ENCODE data around the gene KCNH4.

Gene KCNH4

DNA sequence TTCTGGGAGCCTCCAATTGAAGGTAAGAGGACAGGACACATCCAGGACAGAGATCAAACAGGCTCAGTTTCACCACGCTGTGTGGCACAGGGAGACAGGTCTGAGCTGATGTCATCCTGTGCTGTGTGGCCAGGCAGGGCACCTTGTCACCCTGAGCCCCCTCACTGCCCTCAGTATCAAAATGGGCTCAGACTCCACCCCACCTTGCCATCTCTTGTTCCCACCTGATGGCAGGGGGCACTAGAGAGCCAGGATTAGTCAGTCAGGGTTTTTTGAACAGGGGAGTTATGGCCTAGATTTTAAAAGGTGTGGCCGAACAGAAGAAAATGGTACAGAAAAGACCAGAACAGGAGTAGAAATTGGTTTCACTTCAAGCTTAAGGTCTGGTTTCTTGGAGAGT, 62.4 kb downstream of the KCNH4 start:
- peak in 1 of 3 donors; percentile 30 for DNase-seq (ENCODE audit: low read depth in 2 of 3, low spot score in 1 of 3)

- no peak for DNase-seq (ENCODE audit: low read depth in 2 of 3, low spot score in 1 of 3)
Observed at GRCh38 chr17:42118126-42118510, 62.8 kb downstream of the KCNH4 start.

DNA sequence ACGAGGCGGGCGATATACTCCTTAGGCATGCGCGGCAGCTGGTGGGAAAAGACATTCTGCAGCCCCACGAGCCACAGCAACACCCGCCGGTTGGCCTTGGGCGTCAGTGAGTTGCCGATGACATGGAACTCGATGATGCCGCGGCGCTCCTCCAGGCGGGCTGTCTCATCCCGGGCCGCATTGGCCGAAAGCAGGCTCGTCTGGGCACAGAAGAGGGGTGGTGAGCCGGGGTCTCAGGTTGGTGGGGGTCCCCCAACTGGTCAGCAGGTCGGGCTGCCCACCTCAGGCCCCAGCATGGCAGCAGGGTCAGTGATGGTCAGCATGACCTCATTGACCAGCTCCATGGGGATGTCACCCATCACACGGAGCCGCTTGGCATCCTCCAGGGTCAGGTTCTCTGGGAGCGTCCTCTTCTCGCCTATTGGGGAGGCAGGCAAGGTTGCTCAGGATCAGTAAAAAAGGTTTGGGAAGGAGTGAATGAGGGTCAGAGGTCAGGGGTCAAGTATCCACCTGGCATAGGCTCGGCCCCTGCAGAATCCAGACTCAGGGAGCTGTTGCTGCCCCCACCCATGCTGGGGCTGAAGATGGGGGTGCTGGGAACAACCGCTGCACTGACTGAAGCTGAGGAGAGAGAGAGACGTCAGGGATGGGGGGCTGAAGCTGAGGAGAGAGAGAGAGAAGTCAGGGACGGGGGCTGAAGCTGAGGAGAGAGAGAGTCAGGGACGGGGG, 63.4 kb downstream of the KCNH4 start:
- no peak for DNase-seq (ENCODE audit: low read depth in 2 of 3, low spot score in 1 of 3)

DNA sequence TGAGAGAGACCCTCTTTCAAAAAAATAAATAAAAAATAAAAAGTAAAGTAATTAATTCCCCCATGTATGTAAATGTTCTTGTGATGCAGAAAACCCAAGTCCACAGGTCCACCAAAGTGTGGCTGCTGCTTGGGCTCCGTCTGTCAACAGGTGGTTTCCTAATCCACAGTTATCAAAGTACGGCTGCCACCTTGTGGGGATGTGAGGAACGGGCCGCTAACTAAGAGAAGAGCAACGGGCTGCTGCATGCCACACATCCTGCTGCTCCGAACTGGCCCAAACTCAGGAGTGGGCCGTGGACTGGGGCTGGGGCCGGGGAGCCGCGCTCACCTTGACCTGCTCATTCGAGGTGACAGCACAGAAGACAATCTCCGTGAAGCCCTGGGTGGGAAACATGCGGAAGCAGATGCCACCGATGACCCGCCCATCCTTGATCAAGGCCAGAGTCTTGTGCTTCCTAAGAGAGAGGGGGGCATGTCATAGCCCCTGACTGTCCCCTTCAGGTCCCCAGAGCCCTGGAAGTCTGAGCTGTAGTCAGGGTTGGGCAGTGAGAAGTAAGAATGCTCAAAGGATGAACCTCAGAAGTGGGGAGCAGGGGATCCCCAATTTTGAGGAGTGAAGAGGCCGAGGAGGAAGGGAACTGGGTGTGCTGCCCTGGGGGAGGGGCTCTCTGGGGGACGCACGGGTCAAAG, 64.1 kb downstream of the KCNH4 start:
- DNase-seq (ENCODE audit: low read depth in 2 of 3, low spot score in 1 of 3): peak; percentile 65 to 81 (median 68)

DNA sequence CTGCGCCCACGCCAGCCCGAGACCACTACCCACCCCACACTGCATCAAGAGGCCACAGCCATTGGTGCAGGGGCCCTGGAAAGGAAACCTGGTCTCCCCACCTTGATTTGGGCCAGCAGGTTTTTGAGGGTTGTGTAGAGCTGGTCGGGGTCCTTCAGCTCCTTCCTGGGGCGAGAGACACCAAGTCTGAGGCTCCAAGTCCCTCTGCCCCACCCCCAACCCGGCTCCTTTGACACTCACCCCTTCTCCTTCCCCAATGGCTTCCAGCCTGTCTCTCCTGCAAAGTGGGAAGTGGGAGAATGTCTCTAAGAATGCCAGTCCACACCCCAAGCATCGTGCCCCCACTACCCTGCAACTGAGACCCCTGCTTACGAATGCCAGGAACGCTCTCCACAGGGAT, 66.8 kb downstream of the KCNH4 start:
- no peak for DNase-seq (ENCODE audit: low read depth in 2 of 3, low spot score in 1 of 3)

GRCh38 chr17:42113293-42114069, 67.5 kb downstream of the KCNH4 start:
- no peak for DNase-seq (ENCODE audit: low read depth in 2 of 3, low spot score in 1 of 3)

DNA sequence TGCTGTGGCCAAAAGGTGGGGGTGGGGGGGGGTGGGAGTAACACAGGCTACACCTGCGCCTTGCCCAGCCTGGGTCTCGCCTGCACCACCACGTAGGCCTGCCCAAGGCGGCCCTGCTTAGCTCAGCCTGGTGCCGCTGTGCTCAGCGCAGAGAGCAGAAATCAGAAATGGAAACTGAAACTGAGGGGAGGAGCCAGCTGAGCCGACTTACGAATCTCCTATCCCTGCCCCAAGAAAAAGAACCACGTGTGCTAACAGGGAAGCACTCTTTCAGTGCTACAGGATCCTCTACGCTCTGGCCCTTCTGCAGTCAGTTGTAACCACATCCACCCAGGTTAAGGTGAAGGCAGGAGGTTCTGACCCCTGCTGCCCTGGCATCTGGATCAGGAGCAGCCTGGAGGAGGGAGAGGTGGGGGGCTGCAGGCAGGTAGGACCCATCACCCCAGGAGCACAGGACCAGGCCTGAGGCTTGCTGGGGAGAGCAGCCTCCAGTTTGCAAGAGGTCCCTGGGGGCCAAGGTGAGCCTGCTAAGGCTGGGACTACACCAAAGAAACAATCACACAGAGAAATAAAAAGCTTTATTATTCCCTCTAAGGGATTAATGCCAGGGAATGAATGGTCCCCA, 68.3 kb downstream of the KCNH4 start, which contains the start of gene DHX58:
TSS of gene DHX58 (minus strand) at position 163 of the 625 bp plus-strand sequence. CDS start 822 bp downstream, outside the sequence.
- peak; percentile 66 to 73 (median 68) for DNase-seq (ENCODE audit: low read depth in 2 of 3, low spot score in 1 of 3)

GRCh38 chr17:42111871-42112551, 68.9 kb downstream of the KCNH4 start:
- peak in 1 of 3 donors; percentile 23 for DNase-seq (ENCODE audit: low read depth in 2 of 3, low spot score in 1 of 3)

DNA sequence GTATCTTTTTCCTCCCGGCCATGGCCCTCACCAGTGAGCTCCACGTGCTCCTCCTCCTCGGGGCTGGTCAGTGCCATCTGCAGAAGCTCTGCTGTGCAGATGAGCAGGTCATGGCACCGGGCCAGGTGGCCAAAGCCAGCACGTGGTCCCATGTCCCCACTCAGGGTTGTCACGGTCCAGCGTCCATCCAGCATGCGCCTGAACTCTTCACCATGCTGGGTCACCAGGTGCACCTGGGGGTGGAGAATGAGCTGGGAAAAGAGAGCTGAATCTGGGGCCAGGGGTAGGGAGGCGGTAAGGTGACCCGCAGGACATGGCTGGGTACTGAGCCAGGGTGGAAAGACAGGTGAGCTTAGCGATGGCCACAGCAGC, 69.7 kb downstream of the KCNH4 start:
- no peak for DNase-seq (ENCODE audit: low read depth in 2 of 3, low spot score in 1 of 3)

GRCh38 chr17:42110301-42111264, 70.4 kb downstream of the KCNH4 start:
- no peak for DNase-seq (ENCODE audit: low read depth in 2 of 3, low spot score in 1 of 3)

DNA sequence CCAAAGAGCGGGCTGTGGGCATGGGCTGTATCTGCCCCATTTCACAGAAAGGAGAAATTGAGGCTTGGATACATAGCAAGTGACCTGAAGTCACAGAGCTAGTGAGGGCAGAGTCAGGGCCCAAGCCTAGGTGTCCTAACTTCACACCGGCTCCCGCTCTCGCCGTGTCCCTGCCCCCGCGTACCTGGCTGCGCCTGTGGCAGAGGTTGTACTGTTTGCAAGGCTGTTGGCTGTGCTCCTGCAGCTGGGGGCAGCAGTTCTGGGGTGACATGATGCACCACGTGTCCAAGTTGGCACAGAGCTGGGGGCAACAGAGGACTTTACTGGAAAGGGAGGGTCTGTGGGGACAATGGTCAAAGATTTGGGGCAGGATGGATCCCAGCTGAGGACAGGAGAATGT, 71.9 kb downstream of the KCNH4 start:
- DNase-seq (ENCODE audit: low read depth in 2 of 3, low spot score in 1 of 3): no peak

GRCh38 chr17:42107597-42108576, 73.1 kb downstream of the KCNH4 start:
- DNase-seq (ENCODE audit: low read depth in 2 of 3, low spot score in 1 of 3): peak; percentile 83 to 97 (median 90)

GRCh38 chr17:42107124-42107523, 73.8 kb downstream of the KCNH4 start:
- DNase-seq (ENCODE audit: low read depth in 2 of 3, low spot score in 1 of 3): no peak

Data from stimulated activated CD4-positive, alpha-beta T cell treated with anti-CD3 and anti-CD28 coated beads, Interleukin-12 subunit alpha, Interleukin-12 subunit beta, amount 100 ng/mL, for 48 hours (primary cell).